Measurements from ENCODE around the gene TEX29.

The TEX29 gene

GRCh38 chr13:111341886-111342285, 21.4 kb downstream of the TEX29 start:
- no peak for DNase-seq (ENCODE audit: low read depth in 3 of 3)

GRCh38 chr13:111342721-111343120, 22.3 kb downstream of the TEX29 start:
- no peak for DNase-seq (ENCODE audit: low read depth in 3 of 3)

- DNase-seq (ENCODE audit: low read depth in 3 of 3), result no peak
Observed at GRCh38 chr13:111343186-111343805, 22.9 kb downstream of the TEX29 start.

GRCh38 chr13:111344471-111345191, 24.2 kb downstream of the TEX29 start:
- DNase-seq (ENCODE audit: low read depth in 3 of 3), result no peak

- DNase-seq (ENCODE audit: low read depth in 3 of 3), result no peak
Observed at GRCh38 chr13:111345682-111346081, 25.2 kb downstream of the TEX29 start.

- no peak for DNase-seq (ENCODE audit: low read depth in 3 of 3)
Observed at GRCh38 chr13:111346101-111346680, 25.7 kb downstream of the TEX29 start.

GRCh38 chr13:111347438-111347837, 27.0 kb downstream of the TEX29 start:
- no peak for DNase-seq (ENCODE audit: low read depth in 3 of 3)

- no peak for DNase-seq (ENCODE audit: low read depth in 3 of 3)
Observed at GRCh38 chr13:111353508-111353907, 33.1 kb downstream of the TEX29 start.

- no peak for DNase-seq (ENCODE audit: low read depth in 3 of 3)
Observed at GRCh38 chr13:111354789-111355188, 34.3 kb downstream of the TEX29 start.

GRCh38 chr13:111356795-111357194, 36.4 kb downstream of the TEX29 start:
- DNase-seq (ENCODE audit: low read depth in 3 of 3), result no peak

GRCh38 chr13:111359237-111359915, 38.9 kb downstream of the TEX29 start:
- DNase-seq (ENCODE audit: low read depth in 3 of 3), result no peak

GRCh38 chr13:111359930-111360329, 39.5 kb downstream of the TEX29 start:
- DNase-seq (ENCODE audit: low read depth in 3 of 3), result no peak

- DNase-seq (ENCODE audit: low read depth in 3 of 3), result no peak
Observed at GRCh38 chr13:111360452-111360851, 40.0 kb downstream of the TEX29 start.

- DNase-seq (ENCODE audit: low read depth in 3 of 3), result no peak
Observed at GRCh38 chr13:111361046-111361872, 40.8 kb downstream of the TEX29 start.

GRCh38 chr13:111361873-111362648, 41.6 kb downstream of the TEX29 start:
- no peak for DNase-seq (ENCODE audit: low read depth in 3 of 3)

GRCh38 chr13:111363121-111363520, 42.7 kb downstream of the TEX29 start:
- no peak for DNase-seq (ENCODE audit: low read depth in 3 of 3)

GRCh38 chr13:111363591-111363990, 43.1 kb downstream of the TEX29 start:
- no peak for DNase-seq (ENCODE audit: low read depth in 3 of 3)

GRCh38 chr13:111365149-111366005, 44.9 kb downstream of the TEX29 start:
- DNase-seq (ENCODE audit: low read depth in 3 of 3), result no peak

GRCh38 chr13:111367340-111367739, 46.9 kb downstream of the TEX29 start:
- DNase-seq (ENCODE audit: low read depth in 3 of 3), result no peak

GRCh38 chr13:111368091-111368490, 47.6 kb downstream of the TEX29 start:
- DNase-seq (ENCODE audit: low read depth in 3 of 3), result no peak

Measured in stimulated activated CD4-positive, alpha-beta T cell treated with anti-CD3 and anti-CD28 coated beads, TNF-alpha, amount 100 ng/mL, for 48 hours (primary cell).